ENCODE measurements around the gene KRTAP19-3.

DNA sequence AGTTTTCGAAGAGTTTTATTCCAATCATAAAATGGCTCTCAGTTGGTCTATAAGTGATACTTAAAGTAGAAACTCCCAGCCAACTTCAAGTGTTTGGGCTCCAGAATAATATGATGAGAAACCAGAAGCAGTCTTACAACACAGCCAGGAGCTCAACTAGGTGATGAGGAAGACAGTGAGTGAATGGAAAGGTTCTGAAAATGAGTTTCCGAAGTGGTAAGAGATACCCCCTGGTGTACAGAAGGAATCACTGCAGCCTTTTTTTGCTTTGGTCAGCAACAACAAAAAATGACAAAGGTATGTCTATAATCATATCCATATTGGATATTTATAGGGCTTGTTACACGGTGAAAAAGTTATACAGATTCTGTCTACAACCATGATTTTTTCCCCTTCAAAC, 28.1 kb downstream of the KRTAP19-3 start:
- no peak for TF ChIP-seq POLR2A (IDR thresholded peaks at IDR 0.05)
- TF ChIP-seq, protein P1, sequence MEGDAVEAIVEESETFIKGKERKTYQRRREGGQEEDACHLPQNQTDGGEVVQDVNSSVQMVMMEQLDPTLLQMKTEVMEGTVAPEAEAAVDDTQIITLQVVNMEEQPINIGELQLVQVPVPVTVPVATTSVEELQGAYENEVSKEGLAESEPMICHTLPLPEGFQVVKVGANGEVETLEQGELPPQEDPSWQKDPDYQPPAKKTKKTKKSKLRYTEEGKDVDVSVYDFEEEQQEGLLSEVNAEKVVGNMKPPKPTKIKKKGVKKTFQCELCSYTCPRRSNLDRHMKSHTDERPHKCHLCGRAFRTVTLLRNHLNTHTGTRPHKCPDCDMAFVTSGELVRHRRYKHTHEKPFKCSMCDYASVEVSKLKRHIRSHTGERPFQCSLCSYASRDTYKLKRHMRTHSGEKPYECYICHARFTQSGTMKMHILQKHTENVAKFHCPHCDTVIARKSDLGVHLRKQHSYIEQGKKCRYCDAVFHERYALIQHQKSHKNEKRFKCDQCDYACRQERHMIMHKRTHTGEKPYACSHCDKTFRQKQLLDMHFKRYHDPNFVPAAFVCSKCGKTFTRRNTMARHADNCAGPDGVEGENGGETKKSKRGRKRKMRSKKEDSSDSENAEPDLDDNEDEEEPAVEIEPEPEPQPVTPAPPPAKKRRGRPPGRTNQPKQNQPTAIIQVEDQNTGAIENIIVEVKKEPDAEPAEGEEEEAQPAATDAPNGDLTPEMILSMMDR (IDR thresholded peaks at IDR 0.05) = no peak
- no peak for TF ChIP-seq EP300 (IDR thresholded peaks at IDR 0.05)
